HG02610 (cell line): ENCODE data around the gene SPTBN4.
"Not testable (repeated sequence)": the region's sequence is repeated elsewhere in the genome, so short reads cannot be mapped to it uniquely, and the experiment has no call there.

ENCODE experiments used
- ATAC-seq: cut with Tn5 transposase; IDR thresholded peaks from one replicate; pipeline ENCODE4 v1.9.1; 2021; ENCODE audit warnings: mild to moderate bottlenecking, moderate library complexity; ENCODE audit not compliant: unreplicated experiment

The SPTBN4 gene

GRCh38 chr19:40613690-40614621 lies 147.2 kb downstream of the SPTBN4 start:
- ATAC-seq, result peak; percentile 51

GRCh38 chr19:40614622-40615411 lies 148.0 kb downstream of the SPTBN4 start:
- no peak for ATAC-seq

GRCh38 chr19:40616178-40616577 lies 149.4 kb downstream of the SPTBN4 start:
- no peak for ATAC-seq

- no peak for ATAC-seq
Observed at GRCh38 chr19:40616941-40617340, 150.1 kb downstream of the SPTBN4 start.

- no peak for ATAC-seq
Observed at GRCh38 chr19:40617961-40618360, 151.2 kb downstream of the SPTBN4 start.

GRCh38 chr19:40619333-40620160 lies 152.7 kb downstream of the SPTBN4 start:
- ATAC-seq, result no peak

- no peak for ATAC-seq
Observed at GRCh38 chr19:40620161-40620485, 153.3 kb downstream of the SPTBN4 start.

- ATAC-seq, result no peak
Observed at GRCh38 chr19:40621283-40621682, 154.5 kb downstream of the SPTBN4 start.

- no peak for ATAC-seq
Observed at GRCh38 chr19:40621966-40622772, 155.4 kb downstream of the SPTBN4 start.

- no peak for ATAC-seq
Observed at GRCh38 chr19:40622773-40623075, 155.9 kb downstream of the SPTBN4 start.

- ATAC-seq, result no peak
Observed at GRCh38 chr19:40623403-40624251, 156.8 kb downstream of the SPTBN4 start.

- not testable (repeated sequence) for ATAC-seq
Observed at GRCh38 chr19:40624369-40625153, 157.8 kb downstream of the SPTBN4 start.

- ATAC-seq, result no peak
Observed at GRCh38 chr19:40625406-40626120, 158.8 kb downstream of the SPTBN4 start.
